ENCODE results near the gene CD59.

GRCh38 chr11:33668468-33668825 is 67.8 kb downstream of the CD59 start:
- TF ChIP-seq CTCF (conservative IDR thresholded peaks at IDR 0.05) (no peak), ZFX (IDR thresholded peaks at IDR 0.05) (no peak)
